ENCODE results near the gene BDH1. TPM values are rescaled to one million over a fixed set of nuclear protein-coding genes. Genes with fewer than 3 reads are reported as not detected.

Gene BDH1
- polyA plus RNA-seq, 1 of the 3 experiments (the other 2 are of a cell fraction) = 19.8 TPM

DNA sequence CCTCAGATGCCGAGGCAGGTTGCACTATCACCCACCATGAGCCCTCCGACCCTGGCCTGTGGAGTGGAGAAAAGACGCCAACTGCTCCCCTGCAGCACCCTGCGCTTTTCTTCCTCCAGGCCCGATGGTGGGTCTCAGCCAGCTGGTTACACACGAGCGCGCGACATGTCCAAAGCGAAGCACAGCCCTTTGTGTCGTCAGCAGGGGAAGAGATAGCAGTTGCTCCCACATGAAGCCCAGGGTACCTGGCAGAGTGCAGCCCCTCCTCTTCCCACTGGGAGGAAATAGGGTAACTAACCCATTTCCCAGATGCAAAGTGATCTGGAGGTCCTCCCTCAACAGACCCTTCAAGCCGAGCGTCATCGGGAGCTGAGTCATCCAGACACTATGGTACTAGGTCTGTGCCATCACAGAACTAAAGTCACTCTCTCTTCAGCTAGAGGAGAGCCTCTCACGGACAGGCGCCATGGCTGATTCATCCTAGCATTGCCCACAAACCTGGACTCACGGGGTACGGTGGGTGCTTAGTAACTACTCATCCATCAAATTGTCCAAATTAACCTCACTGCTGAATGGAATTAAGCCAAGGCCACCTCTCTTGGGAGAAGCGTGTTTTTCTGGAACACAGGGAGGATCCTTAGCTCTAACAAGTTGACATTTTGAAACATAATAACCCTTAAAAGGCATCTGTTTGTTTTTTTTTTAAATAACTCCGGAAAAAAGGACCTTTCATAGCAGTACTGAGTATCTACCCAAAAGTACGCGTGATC, 45.2 kb upstream of the BDH1 start:
- Histone ChIP-seq H3K27ac (ENCODE audit: low read depth in 2 of 2, low read length in 1 of 2) (no peak overlapping the region), H3K9me3 (no peaks in the 10 kb centered on the region), H3K27me3 (ENCODE audit: insufficient read depth) (no peaks in the 10 kb centered on the region), H3K4me2 (no peak overlapping the region), H3K4me1 (ENCODE audit: control insufficient read depth in 1 of 2, insufficient read depth in 2 of 2, low read depth in 1 of 2, low read length in 1 of 2) (peaks cover 0 to 7% of the 10 kb centered on the region in 2 experiments; a peak in 1 of 4 replicates), H3K36me3 (replicated peaks in 1 of 2; ENCODE audit: control insufficient read depth in 1 of 2, insufficient read depth in 2 of 2, low read length in 1 of 2) (no peaks in the 10 kb centered on the region), H3K4me3 (ENCODE audit: low read depth in 2 of 2, low read length in 1 of 2) (no peak overlapping the region), H3K9ac (no peak overlapping the region), H3F3A (replicated peaks; ENCODE audit: insufficient read depth) (no peaks in the 10 kb centered on the region), H2AFZ (ENCODE audit: low read depth) (no peak overlapping the region), H4K20me1 (ENCODE audit: insufficient read depth) (no peaks in the 10 kb centered on the region), H3K9me2 (no peaks in the 10 kb centered on the region), H3K79me2 (ENCODE audit: insufficient read depth) (no peaks in the 10 kb centered on the region)
- 95% methylated on average over 22 of the region's 22 CpGs for WGBS (ENCODE audit: low lambda C conversion rate)
- ChIA-PET CTCF (interaction anchor here (1.0 to 4.4 kb wide), 6 partner anchors 9 to 344 kb away, joined by 3 to 61 read pairs (median 18); no protein-coding TSS in a partner anchor), POLR2A (no interaction called here)
- no peak for DNase-seq
- TF ChIP-seq ELF1 (IDR thresholded peaks at IDR 0.05) (no peak), JUND (IDR thresholded peaks at IDR 0.05) (no peak)

DNA sequence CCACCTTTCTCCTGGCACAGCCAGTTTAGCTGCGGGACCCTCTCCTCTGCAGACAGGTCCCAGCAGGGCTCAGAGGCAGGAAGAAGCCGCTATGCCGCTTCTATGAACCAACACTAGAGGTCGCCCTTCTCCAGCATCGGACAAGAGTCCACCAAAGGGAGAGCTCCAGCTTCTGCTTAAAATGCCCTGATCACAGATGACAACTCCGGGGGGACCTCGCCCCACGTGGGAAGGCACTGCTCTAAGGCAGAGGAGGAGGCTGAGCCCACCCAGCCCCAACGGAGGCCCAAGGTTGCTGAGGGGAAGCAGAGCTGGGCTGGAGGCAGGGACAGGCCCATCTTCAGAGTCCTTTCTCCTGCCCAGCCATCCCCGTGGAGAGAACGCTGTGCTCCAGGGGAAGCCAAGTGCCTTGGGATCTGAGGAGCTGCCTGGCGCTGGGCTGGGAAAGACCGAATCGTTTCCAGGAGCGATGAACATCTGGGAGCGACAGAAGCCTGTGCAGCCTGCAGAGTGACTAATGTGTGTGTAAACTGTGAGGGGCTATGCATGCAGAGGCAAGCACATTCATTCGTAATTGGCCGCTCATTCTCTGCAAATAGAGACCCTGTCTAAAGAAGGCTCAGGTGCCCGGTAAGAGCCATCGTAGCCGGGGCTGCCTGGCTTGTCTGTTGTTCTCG, 43.5 kb upstream of the BDH1 start:
- Histone ChIP-seq H3K36me3 (replicated peaks in 1 of 2; ENCODE audit: control insufficient read depth in 1 of 2, insufficient read depth in 2 of 2, low read length in 1 of 2) (no peaks in the 10 kb centered on the region), H3F3A (replicated peaks; ENCODE audit: insufficient read depth) (no peaks in the 10 kb centered on the region), H3K27ac (ENCODE audit: low read depth in 2 of 2, low read length in 1 of 2) (no peak overlapping the region), H3K4me3 (ENCODE audit: low read depth in 2 of 2, low read length in 1 of 2) (peak overlapping the region; percentile 33 to 45), H3K4me1 (ENCODE audit: control insufficient read depth in 1 of 2, insufficient read depth in 2 of 2, low read depth in 1 of 2, low read length in 1 of 2) (peaks cover 0 to 7% of the 10 kb centered on the region in 2 experiments; a peak in 1 of 4 replicates), H4K20me1 (ENCODE audit: insufficient read depth) (no peaks in the 10 kb centered on the region), H3K4me2 (peak overlapping the region; percentile 89), H3K9me3 (no peaks in the 10 kb centered on the region), H3K27me3 (ENCODE audit: insufficient read depth) (no peaks in the 10 kb centered on the region), H2AFZ (ENCODE audit: low read depth) (0 out of 2 replicates have a peak overlapping the region, but pooled peaks have one; percentile 32), H3K9me2 (no peaks in the 10 kb centered on the region), H3K9ac (no peak overlapping the region), H3K79me2 (ENCODE audit: insufficient read depth) (no peaks in the 10 kb centered on the region)
- DNase-seq = peak; percentile 89
- ChIA-PET CTCF (interaction anchor here (0.5 to 4.4 kb wide), 50 partner anchors 10 to 620 kb away, joined by 3 to 61 read pairs (median 5); partner anchors contain the start of gene BDH1), POLR2A (interaction anchor here (1.4 kb wide), 1 partner anchor 71 kb away, joined by 3 read pairs; no protein-coding TSS in a partner anchor)
- 18% methylated on average over 12 of the region's 22 CpGs for WGBS (ENCODE audit: low lambda C conversion rate)
- TF ChIP-seq RFX5 (IDR thresholded peaks at IDR 0.05; ENCODE audit: low read length) (peak; percentile 62), FOSL2 (IDR thresholded peaks at IDR 0.05; ENCODE audit: borderline replicate concordance, low read depth) (no peak), GABPA (IDR thresholded peaks at IDR 0.05; ENCODE audit: low read depth) (no peak), MXI1 (IDR thresholded peaks at IDR 0.05; ENCODE audit: low read depth, low read length) (peak; percentile 90), NRF1 (IDR thresholded peaks at IDR 0.05; ENCODE audit: low read depth, low read length) (no peak), SIN3A (IDR thresholded peaks at IDR 0.05; ENCODE audit: borderline replicate concordance, low read depth, low read length) (no peak), SMC3 (IDR thresholded peaks at IDR 0.05; ENCODE audit: low read depth, low read length) (peak; percentile 74), JUND (IDR thresholded peaks at IDR 0.05) (no peak), FOXM1 (IDR thresholded peaks at IDR 0.05; ENCODE audit: low read depth) (no peak), YY1 (IDR thresholded peaks at IDR 0.05; ENCODE audit: low read depth) (no peak), GATA2 (CRISPR knock-in tag; IDR thresholded peaks at IDR 0.05) (no peak), MEF2A (IDR thresholded peaks at IDR 0.05; ENCODE audit: borderline replicate concordance, low read depth) (no peak), RAD21 (IDR thresholded peaks at IDR 0.05; ENCODE audit: low read length) (peak; percentile 91), ELF1 (IDR thresholded peaks at IDR 0.05) (no peak), FOXJ3 (CRISPR knock-in tag; IDR thresholded peaks at IDR 0.05) (no peak), TEAD4 (IDR thresholded peaks at IDR 0.05; ENCODE audit: borderline replicate concordance, insufficient read depth) (no peak), TCF12 (IDR thresholded peaks at IDR 0.05) (no peak), EZH2phosphoT487 (IDR thresholded peaks at IDR 0.05; ENCODE audit: borderline replicate concordance, low read depth) (no peak)
- TF ChIP-seq, protein P1, sequence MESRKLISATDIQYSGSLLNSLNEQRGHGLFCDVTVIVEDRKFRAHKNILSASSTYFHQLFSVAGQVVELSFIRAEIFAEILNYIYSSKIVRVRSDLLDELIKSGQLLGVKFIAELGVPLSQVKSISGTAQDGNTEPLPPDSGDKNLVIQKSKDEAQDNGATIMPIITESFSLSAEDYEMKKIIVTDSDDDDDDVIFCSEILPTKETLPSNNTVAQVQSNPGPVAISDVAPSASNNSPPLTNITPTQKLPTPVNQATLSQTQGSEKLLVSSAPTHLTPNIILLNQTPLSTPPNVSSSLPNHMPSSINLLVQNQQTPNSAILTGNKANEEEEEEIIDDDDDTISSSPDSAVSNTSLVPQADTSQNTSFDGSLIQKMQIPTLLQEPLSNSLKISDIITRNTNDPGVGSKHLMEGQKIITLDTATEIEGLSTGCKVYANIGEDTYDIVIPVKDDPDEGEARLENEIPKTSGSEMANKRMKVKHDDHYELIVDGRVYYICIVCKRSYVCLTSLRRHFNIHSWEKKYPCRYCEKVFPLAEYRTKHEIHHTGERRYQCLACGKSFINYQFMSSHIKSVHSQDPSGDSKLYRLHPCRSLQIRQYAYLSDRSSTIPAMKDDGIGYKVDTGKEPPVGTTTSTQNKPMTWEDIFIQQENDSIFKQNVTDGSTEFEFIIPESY (IDR thresholded peaks at IDR 0.05; ENCODE audit: borderline replicate concordance, low read depth) = no peak
- TF ChIP-seq, protein P2, sequence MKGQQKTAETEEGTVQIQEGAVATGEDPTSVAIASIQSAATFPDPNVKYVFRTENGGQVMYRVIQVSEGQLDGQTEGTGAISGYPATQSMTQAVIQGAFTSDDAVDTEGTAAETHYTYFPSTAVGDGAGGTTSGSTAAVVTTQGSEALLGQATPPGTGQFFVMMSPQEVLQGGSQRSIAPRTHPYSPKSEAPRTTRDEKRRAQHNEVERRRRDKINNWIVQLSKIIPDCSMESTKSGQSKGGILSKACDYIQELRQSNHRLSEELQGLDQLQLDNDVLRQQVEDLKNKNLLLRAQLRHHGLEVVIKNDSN (IDR thresholded peaks at IDR 0.05; ENCODE audit: borderline replicate concordance, low read depth) = no peak
- TF ChIP-seq, protein P3, sequence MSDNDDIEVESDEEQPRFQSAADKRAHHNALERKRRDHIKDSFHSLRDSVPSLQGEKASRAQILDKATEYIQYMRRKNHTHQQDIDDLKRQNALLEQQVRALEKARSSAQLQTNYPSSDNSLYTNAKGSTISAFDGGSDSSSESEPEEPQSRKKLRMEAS (IDR thresholded peaks at IDR 0.05; ENCODE audit: low read depth) = no peak
- TF ChIP-seq, protein P4, sequence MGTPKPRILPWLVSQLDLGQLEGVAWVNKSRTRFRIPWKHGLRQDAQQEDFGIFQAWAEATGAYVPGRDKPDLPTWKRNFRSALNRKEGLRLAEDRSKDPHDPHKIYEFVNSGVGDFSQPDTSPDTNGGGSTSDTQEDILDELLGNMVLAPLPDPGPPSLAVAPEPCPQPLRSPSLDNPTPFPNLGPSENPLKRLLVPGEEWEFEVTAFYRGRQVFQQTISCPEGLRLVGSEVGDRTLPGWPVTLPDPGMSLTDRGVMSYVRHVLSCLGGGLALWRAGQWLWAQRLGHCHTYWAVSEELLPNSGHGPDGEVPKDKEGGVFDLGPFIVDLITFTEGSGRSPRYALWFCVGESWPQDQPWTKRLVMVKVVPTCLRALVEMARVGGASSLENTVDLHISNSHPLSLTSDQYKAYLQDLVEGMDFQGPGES (IDR thresholded peaks at IDR 0.05; ENCODE audit: low read depth, low read length) = no peak

Measured in SK-N-SH (cell line).